ENCODE measurements around the gene CD44.

- TF ChIP-seq, protein P1, sequence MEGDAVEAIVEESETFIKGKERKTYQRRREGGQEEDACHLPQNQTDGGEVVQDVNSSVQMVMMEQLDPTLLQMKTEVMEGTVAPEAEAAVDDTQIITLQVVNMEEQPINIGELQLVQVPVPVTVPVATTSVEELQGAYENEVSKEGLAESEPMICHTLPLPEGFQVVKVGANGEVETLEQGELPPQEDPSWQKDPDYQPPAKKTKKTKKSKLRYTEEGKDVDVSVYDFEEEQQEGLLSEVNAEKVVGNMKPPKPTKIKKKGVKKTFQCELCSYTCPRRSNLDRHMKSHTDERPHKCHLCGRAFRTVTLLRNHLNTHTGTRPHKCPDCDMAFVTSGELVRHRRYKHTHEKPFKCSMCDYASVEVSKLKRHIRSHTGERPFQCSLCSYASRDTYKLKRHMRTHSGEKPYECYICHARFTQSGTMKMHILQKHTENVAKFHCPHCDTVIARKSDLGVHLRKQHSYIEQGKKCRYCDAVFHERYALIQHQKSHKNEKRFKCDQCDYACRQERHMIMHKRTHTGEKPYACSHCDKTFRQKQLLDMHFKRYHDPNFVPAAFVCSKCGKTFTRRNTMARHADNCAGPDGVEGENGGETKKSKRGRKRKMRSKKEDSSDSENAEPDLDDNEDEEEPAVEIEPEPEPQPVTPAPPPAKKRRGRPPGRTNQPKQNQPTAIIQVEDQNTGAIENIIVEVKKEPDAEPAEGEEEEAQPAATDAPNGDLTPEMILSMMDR (IDR thresholded peaks at IDR 0.05) = no peak
- TF ChIP-seq POLR2A (IDR thresholded peaks at IDR 0.05) = no peak
These were observed 37.7 kb upstream of the CD44 start for GRCh38 chr11:35101223-35101622.

All from ovary (tissue), 3 donors.